ENCODE data around the gene MAPK8IP3.
"Not testable (repeated sequence)": the region's sequence is repeated elsewhere in the genome, so short reads cannot be mapped to it uniquely, and the experiment has no call there.

MAPK8IP3 gene

DNA sequence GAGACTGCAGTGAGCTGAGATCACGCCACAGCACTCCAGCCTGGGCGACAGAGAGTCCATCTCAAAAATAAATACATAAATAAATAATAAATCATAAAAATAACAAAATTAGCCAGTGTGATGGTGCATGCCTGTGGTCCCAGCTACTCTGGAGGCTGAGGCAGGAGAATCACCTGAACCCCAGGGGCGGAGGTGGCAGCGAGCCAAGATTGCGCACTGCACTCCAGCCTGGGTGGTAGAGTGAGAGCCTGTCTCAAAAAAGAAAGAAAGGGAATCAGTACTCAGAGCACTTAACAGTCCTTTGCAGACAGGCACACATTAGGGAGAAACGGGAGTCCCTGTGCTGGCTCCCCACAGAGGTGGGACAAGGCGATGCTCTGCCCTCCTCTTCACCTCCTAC is 25.1 kb downstream of the MAPK8IP3 start:
- peaks cover 83% of the 10 kb centered on the region for H3K36me3 ChIP-seq (ENCODE audit: insufficient read depth, insufficient read length, low read length)
- no peaks in the 10 kb centered on the region for H3K4me1 ChIP-seq (ENCODE audit: insufficient read depth, insufficient read length)
- DNase-seq (ENCODE audit: low read depth, low spot score), result no peak
- H3K9ac ChIP-seq (ENCODE audit: insufficient read length, low read depth), result no peak overlapping the region
- H3K27me3 ChIP-seq (ENCODE audit: insufficient read depth, insufficient read length), result no peaks in the 10 kb centered on the region
- TF ChIP-seq SUZ12 (IDR thresholded peaks at IDR 0.05; ENCODE audit: extremely low read depth, insufficient read depth, insufficient read length) (no peak), ZNF274 (IDR thresholded peaks at IDR 0.05; ENCODE audit: low read depth, low read length) (no peak), YY1 (IDR thresholded peaks at IDR 0.05; ENCODE audit: insufficient read depth, insufficient read length) (no peak)
- H3K9me3 ChIP-seq (ENCODE audit: insufficient read depth, low read length), result peaks cover 11% of the 10 kb centered on the region
- no peak overlapping the region for H3K4me3 ChIP-seq (ENCODE audit: insufficient read length, low read depth)

- Histone ChIP-seq H3K36me3 (ENCODE audit: insufficient read depth, insufficient read length, low read length) (peaks cover 79% of the 10 kb centered on the region), H3K27me3 (ENCODE audit: insufficient read depth, insufficient read length) (no peaks in the 10 kb centered on the region), H3K9ac (ENCODE audit: insufficient read length, low read depth) (no peak overlapping the region), H3K9me3 (ENCODE audit: insufficient read depth, low read length) (peaks cover 16% of the 10 kb centered on the region), H3K4me3 (ENCODE audit: insufficient read length, low read depth) (no peak overlapping the region), H3K4me1 (ENCODE audit: insufficient read depth, insufficient read length) (no peaks in the 10 kb centered on the region)
- DNase-seq (ENCODE audit: low read depth, low spot score), result no peak
- TF ChIP-seq ZNF274 (IDR thresholded peaks at IDR 0.05; ENCODE audit: low read depth, low read length) (no peak), YY1 (IDR thresholded peaks at IDR 0.05; ENCODE audit: insufficient read depth, insufficient read length) (no peak), SUZ12 (IDR thresholded peaks at IDR 0.05; ENCODE audit: extremely low read depth, insufficient read depth, insufficient read length) (no peak)
Observed at GRCh38 chr16:1731603-1732002, 25.6 kb downstream of the MAPK8IP3 start.

GRCh38 chr16:1732071-1732470 is 26.1 kb downstream of the MAPK8IP3 start:
- Histone ChIP-seq H3K4me1 (ENCODE audit: insufficient read depth, insufficient read length) (no peaks in the 10 kb centered on the region), H3K27me3 (ENCODE audit: insufficient read depth, insufficient read length) (no peaks in the 10 kb centered on the region), H3K4me3 (ENCODE audit: insufficient read length, low read depth) (no peak overlapping the region), H3K36me3 (ENCODE audit: insufficient read depth, insufficient read length, low read length) (peaks cover 77% of the 10 kb centered on the region), H3K9ac (ENCODE audit: insufficient read length, low read depth) (no peak overlapping the region), H3K9me3 (ENCODE audit: insufficient read depth, low read length) (peaks cover 21% of the 10 kb centered on the region)
- DNase-seq (ENCODE audit: low read depth, low spot score), result no peak
- no peak for TF ChIP-seq SUZ12 (IDR thresholded peaks at IDR 0.05; ENCODE audit: extremely low read depth, insufficient read depth, insufficient read length)
- TF ChIP-seq YY1 (IDR thresholded peaks at IDR 0.05; ENCODE audit: insufficient read depth, insufficient read length), result no peak
- no peak for TF ChIP-seq ZNF274 (IDR thresholded peaks at IDR 0.05; ENCODE audit: low read depth, low read length)

DNA sequence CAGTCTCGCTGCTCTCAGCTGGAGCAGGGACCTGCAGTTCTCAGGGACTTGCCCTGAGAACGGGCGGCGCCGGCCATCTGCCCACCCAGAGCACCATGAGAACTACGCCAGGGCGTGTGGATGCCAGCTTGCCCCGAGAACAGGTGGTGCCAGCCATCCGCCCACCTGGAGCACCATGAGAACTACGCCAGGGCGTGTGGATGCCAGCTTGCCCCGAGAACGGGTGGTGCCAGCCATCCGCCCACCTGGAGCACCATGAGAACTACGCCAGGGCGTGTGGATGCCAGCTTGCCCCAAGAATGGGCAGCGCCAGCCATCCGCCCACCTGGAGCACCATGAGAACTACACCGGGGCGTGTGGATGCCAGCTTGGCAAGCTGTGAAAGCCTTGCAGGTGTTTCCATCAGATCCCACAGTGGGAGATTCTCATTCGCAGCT is 26.6 kb downstream of the MAPK8IP3 start:
- H3K9me3 ChIP-seq (ENCODE audit: insufficient read depth, low read length), result peaks cover 26% of the 10 kb centered on the region
- H3K9ac ChIP-seq (ENCODE audit: insufficient read length, low read depth); H3K27me3 ChIP-seq (ENCODE audit: insufficient read depth, insufficient read length); H3K4me3 ChIP-seq (ENCODE audit: insufficient read length, low read depth); H3K4me1 ChIP-seq (ENCODE audit: insufficient read depth, insufficient read length); DNase-seq (ENCODE audit: low read depth, low spot score): not testable (repeated sequence)
- peaks cover 72% of the 10 kb centered on the region for H3K36me3 ChIP-seq (ENCODE audit: insufficient read depth, insufficient read length, low read length)

- H3K36me3 ChIP-seq (ENCODE audit: insufficient read depth, insufficient read length, low read length), result peaks cover 57% of the 10 kb centered on the region
- H3K27me3 ChIP-seq (ENCODE audit: insufficient read depth, insufficient read length), result no peaks in the 10 kb centered on the region
- no peak overlapping the region for H3K9ac ChIP-seq (ENCODE audit: insufficient read length, low read depth)
- no peak for DNase-seq (ENCODE audit: low read depth, low spot score)
- H3K9me3 ChIP-seq (ENCODE audit: insufficient read depth, low read length), result peaks cover 42% of the 10 kb centered on the region
- TF ChIP-seq YY1 (IDR thresholded peaks at IDR 0.05; ENCODE audit: insufficient read depth, insufficient read length) (no peak), SUZ12 (IDR thresholded peaks at IDR 0.05; ENCODE audit: extremely low read depth, insufficient read depth, insufficient read length) (no peak), ZNF274 (IDR thresholded peaks at IDR 0.05; ENCODE audit: low read depth, low read length) (no peak)
- no peak overlapping the region for H3K4me3 ChIP-seq (ENCODE audit: insufficient read length, low read depth)
- H3K4me1 ChIP-seq (ENCODE audit: insufficient read depth, insufficient read length), result no peaks in the 10 kb centered on the region
Observed at GRCh38 chr16:1734123-1734522, 28.1 kb downstream of the MAPK8IP3 start.

DNA sequence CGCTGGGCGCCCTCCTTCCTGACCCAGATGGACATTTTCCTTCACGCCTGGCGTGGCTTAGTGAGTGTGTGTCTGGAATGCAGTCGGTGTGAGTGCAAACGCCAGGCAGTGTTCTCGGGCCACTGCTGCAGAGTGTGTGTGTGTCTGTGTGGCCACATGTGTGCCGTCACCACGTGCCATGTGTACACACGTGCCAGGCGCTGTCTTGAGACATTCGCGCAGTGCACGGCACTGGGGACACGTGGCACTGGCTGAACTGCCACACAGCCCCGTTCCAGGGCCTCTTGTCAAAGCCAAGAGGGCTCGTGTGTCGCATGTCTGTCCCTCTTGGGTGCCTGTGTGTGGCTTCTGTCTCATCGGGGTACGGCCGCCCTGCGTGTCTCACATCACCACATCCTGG is 28.8 kb downstream of the MAPK8IP3 start:
- H3K9ac ChIP-seq (ENCODE audit: insufficient read length, low read depth), result no peak overlapping the region
- H3K9me3 ChIP-seq (ENCODE audit: insufficient read depth, low read length), result peaks cover 48% of the 10 kb centered on the region
- H3K27me3 ChIP-seq (ENCODE audit: insufficient read depth, insufficient read length), result no peaks in the 10 kb centered on the region
- no peak overlapping the region for H3K4me3 ChIP-seq (ENCODE audit: insufficient read length, low read depth)
- TF ChIP-seq SUZ12 (IDR thresholded peaks at IDR 0.05; ENCODE audit: extremely low read depth, insufficient read depth, insufficient read length), result no peak
- TF ChIP-seq YY1 (IDR thresholded peaks at IDR 0.05; ENCODE audit: insufficient read depth, insufficient read length), result no peak
- no peak for TF ChIP-seq ZNF274 (IDR thresholded peaks at IDR 0.05; ENCODE audit: low read depth, low read length)
- H3K4me1 ChIP-seq (ENCODE audit: insufficient read depth, insufficient read length), result no peaks in the 10 kb centered on the region
- no peak for DNase-seq (ENCODE audit: low read depth, low spot score)
- H3K36me3 ChIP-seq (ENCODE audit: insufficient read depth, insufficient read length, low read length), result peaks cover 54% of the 10 kb centered on the region

DNA sequence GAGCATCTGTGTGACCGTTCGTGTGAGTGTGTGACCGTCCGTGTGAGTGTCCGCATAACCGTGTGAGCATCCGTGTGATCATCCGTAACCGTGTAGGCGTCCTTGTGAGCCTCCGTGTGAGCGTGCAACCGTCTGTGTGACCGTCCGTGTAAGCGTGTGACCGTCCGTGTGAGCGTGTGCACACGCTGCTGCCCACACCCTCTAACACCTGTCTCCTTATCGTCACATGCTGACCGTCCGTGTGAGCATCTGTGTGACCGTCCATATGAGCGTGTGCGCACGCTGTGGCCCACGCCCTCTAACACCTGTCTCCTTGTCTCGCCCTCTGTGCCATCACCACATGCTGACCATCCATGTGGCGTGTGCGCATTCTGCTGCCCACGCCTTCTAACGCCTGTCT is 34.2 kb downstream of the MAPK8IP3 start:
- peaks cover 7% of the 10 kb centered on the region for H3K4me1 ChIP-seq (ENCODE audit: insufficient read depth, insufficient read length)
- peaks cover 45% of the 10 kb centered on the region for H3K36me3 ChIP-seq (ENCODE audit: insufficient read depth, insufficient read length, low read length)
- TF ChIP-seq SUZ12 (IDR thresholded peaks at IDR 0.05; ENCODE audit: extremely low read depth, insufficient read depth, insufficient read length) (no peak), YY1 (IDR thresholded peaks at IDR 0.05; ENCODE audit: insufficient read depth, insufficient read length) (no peak), ZNF274 (IDR thresholded peaks at IDR 0.05; ENCODE audit: low read depth, low read length) (no peak)
- H3K9me3 ChIP-seq (ENCODE audit: insufficient read depth, low read length), result peaks cover 46% of the 10 kb centered on the region
- no peak for DNase-seq (ENCODE audit: low read depth, low spot score)
- H3K27me3 ChIP-seq (ENCODE audit: insufficient read depth, insufficient read length), result no peaks in the 10 kb centered on the region
- H3K9ac ChIP-seq (ENCODE audit: insufficient read length, low read depth), result no peak overlapping the region
- no peak overlapping the region for H3K4me3 ChIP-seq (ENCODE audit: insufficient read length, low read depth)
